HTERT RPE-1 (cell line): Measurements from ENCODE around the gene SPATA9.

Experiments
- in situ Hi-C: fragments of 300-500 bp; cut with MboI; formaldehyde crosslinking; loops from 4 replicates; pipeline ENCODE4 v1.14.3; 2020; ENCODE audit warnings: low sequenced_read_pairs

Gene SPATA9

GRCh38 chr5:95686651-95687050 lies 3.9 kb upstream of the SPATA9 start:
- in situ Hi-C loops: no loop called here

GRCh38 chr5:95684361-95684760 lies 1.6 kb upstream of the SPATA9 start:
- in situ Hi-C loops: no loop called here

DNA sequence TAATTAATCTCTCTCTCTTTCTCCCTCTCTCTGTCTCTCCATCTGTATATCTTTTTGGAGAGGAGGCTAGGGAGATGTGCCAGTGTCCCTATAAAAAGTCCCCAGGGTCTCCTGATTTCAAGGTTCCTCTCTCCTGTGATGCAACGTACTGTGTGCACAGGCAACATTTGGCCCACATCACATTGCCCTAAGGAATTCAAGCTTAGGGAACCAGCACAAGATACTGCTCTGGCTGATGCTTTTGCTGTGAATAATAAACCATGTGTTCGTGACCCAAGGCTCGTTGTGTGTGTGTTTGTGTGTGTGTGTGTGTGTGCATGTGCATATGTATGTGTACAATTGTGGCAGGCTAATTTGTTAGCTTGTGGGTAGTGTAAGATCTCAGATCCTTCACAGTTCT lies 9.7 kb downstream of the SPATA9 start:
- in situ Hi-C loops: no loop called here

- in situ Hi-C loops: no loop called here
Measured at GRCh38 chr5:95672641-95673040, 10.2 kb downstream of the SPATA9 start.

DNA sequence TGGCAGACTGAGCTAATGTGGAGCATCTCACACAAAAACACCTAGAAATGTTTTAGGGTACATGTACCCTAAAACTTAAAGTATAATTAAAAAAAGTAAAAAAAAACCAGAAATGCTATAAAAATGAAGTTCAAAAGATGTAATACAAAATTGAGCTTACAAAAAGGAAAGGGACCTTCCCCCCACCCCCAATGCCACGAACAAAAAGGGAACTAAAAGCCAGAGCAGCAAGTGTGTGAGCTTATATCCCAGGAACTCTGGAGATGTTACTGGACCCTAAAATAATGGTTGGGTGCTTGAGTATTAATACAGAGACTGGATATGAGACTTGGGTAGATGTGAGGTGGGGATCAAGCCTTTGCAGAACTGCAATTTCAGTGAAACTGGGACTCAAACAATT lies 11.0 kb downstream of the SPATA9 start:
- in situ Hi-C loops: no loop called here

DNA sequence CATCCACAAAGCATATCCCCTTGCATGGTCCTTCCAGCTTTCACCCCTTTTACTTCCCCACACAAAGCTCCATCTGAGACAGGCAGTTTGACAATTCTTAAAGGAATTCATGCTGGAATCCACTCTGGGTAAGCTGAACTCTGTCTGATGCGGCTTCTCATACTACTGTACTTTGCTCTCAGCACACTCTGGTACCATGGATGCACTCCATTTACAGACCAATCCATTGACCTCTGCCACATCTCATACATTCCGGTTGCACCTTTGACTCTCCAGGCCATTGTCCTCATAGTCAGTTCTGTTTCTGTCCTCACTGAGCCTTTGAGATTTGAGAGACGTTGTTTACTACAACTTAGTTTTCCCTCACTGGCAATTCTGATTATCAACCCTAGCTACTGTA lies 12.2 kb downstream of the SPATA9 start:
- in situ Hi-C loops: no loop called here

GRCh38 chr5:95669985-95670384 lies 12.8 kb downstream of the SPATA9 start:
- in situ Hi-C loops: no loop called here

DNA sequence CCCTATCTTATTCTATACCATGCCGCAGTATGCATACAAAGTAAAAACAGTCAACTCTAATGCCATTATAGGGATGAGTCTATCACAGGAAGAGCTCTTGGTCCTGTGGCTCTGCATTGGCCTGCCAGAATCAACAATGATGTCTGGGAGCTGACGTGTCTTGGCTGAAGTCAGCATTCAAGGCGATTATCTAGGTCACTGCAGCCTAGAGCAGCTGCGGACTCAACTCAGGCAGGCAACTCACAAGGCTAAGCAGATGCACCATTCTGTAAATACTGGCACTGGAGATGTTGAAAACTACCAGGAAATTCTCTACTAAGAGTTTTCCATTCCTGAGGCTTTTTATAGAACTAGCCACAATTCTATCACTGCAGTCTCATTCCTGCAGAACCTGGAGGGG lies 13.3 kb downstream of the SPATA9 start:
- in situ Hi-C loops: no loop called here

DNA sequence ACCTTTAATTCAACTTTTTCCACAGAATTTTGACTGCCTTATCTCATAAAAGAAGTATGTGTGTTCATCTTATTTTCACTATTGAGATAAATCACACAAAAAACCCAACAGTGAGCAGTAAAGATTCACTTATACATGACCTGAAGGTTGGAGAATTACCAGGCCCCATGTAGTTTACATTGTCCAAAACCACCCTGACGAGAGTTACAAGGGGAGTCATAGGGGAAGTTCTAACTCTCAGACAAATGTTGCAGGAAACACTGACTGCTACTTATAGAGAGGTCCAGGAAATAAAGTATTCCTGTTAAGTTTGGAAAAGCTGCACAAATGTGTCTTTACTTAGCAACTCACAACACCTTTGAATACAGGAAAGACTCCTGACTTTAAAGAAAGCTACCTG lies 14.1 kb downstream of the SPATA9 start:
- in situ Hi-C loops: no loop called here

GRCh38 chr5:95668216-95668615 lies 14.6 kb downstream of the SPATA9 start:
- in situ Hi-C loops: no loop called here

DNA sequence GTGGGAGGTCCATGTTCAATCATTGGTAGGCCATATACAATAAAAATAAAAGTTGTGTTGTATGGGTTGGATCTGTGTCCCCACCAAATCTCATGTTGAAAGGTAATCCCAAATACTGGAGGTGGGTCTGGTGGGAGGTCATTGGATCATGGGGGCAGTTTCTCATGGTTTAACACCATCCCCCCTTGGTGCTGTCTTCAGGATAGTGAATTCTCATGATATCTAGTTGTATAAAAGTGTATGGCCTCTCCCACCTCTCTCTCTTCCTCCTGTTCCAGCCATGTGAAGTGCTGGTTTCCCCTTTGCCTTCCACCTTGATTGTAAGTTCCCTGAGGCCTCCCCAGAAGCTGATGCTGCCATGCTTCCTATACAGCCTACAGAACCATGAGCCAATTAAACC lies 15.1 kb downstream of the SPATA9 start:
- in situ Hi-C loops: no loop called here

GRCh38 chr5:95667061-95667618 lies 15.7 kb downstream of the SPATA9 start:
- in situ Hi-C loops: no loop called here

GRCh38 chr5:95664204-95664786 lies 18.5 kb downstream of the SPATA9 start:
- in situ Hi-C loops: no loop called here

- in situ Hi-C loops: no loop called here
Measured at GRCh38 chr5:95662946-95663345, 19.8 kb downstream of the SPATA9 start.

DNA sequence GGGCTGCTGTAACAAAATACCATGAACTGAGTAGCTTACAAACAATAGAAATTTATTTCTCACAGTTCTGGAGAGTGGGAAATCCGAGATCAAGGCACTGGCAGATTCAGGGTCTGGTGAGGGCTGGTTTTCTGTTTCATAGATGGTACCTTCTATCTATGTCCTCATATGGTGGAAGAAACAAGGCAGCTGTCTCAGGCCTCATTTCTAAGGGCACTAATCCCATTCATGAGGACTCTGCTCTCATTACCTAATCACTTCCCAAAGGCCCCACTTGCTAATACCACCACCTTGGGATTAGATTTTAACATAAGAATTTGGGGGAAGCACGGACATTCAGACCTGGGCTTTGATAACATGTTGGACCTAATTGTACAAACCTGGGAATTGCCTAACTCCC lies 22.7 kb downstream of the SPATA9 start:
- in situ Hi-C loops: no loop called here

DNA sequence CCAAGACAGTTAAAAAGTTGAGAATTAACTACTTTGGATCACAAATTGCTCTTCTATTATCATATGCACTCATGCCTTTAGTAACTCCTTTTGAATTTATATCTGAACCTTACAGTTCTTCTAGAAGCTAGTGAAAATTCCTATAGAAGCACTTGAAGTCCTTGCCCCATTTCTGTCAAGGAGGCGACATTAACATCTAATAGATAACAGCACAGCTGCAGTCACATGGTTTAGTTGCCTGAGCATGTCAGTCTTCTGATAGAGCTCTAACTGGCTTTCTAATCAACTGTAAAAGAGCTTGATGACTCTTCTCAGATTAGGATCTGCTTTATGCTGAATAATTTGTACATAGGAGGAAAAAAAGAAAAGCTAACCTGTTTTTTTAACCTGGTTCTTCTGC lies 27.2 kb downstream of the SPATA9 start:
- in situ Hi-C loops: no loop called here

DNA sequence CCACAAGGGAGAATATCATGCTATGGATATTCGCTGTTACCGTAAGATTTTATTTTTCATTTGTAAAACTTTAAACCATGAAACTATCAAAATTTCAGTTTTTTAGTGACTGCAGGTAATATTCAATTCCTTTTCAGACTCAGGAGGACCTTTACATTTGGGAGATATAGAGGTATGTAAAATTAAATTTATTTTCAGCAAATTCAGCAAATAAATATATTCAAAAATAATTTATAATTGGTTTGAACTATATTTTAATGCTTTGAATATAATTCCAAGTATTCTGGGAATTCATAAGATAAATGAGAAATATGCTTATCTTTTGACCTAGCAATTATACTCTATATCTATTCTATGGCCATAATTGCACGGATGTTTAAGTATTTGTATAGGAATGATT lies 28.6 kb downstream of the SPATA9 start:
- in situ Hi-C loops: no loop called here

- in situ Hi-C loops: no loop called here
Measured at GRCh38 chr5:95652849-95653248, 29.9 kb downstream of the SPATA9 start.

DNA sequence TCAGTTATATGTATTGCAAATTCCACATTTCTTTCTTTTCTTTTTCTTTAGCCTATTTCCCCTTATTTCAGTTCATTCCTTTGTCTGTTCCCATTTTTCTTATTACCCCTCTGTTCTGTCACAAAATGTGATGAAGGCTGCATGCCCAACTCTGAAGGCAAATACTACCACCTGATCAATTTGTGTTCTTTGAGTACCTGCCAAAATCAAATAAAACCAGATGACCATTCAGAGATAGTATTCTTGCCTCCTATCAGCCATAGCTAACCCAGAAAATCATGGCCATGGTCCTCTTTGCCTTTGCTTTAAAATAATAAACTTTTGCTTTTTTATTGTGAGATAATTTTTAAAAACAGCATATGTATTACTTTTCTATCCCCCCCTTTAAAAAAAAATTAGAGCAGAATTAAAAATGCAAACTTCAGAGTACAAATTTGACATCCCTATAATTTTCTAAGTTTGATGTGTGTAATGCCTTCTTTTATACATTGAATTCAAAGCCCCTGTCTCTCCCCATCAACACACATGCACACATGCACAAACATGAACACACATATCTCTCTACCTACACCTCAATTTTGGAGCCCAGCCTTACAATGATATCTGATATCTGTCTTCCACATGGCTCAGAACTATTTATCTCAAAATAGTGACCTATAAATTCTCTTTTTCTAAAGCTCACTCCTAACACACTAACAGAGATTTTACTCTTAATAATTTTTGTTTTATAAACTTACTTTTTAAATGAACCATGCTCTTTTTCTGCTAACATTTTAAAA lies 32.8 kb downstream of the SPATA9 start:
- in situ Hi-C loops: no loop called here

DNA sequence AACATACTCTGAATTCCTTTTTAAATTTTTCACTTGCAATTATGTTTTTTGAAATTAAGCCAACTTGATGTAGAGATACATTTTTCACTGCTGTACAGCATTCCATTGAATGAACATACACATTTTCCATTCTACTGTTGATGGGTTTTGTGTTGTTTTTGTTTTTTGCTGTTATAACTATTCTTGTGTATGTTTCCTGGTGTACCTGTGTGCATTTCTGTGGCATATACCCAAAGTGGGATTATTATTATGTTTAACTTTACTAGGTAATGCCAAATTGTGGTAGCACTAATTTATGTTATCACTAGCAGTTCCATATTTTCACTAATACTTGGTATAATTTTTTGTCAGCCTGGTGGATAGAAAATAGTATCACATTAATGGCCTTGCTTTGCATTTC lies 33.5 kb downstream of the SPATA9 start:
- in situ Hi-C loops: no loop called here

DNA sequence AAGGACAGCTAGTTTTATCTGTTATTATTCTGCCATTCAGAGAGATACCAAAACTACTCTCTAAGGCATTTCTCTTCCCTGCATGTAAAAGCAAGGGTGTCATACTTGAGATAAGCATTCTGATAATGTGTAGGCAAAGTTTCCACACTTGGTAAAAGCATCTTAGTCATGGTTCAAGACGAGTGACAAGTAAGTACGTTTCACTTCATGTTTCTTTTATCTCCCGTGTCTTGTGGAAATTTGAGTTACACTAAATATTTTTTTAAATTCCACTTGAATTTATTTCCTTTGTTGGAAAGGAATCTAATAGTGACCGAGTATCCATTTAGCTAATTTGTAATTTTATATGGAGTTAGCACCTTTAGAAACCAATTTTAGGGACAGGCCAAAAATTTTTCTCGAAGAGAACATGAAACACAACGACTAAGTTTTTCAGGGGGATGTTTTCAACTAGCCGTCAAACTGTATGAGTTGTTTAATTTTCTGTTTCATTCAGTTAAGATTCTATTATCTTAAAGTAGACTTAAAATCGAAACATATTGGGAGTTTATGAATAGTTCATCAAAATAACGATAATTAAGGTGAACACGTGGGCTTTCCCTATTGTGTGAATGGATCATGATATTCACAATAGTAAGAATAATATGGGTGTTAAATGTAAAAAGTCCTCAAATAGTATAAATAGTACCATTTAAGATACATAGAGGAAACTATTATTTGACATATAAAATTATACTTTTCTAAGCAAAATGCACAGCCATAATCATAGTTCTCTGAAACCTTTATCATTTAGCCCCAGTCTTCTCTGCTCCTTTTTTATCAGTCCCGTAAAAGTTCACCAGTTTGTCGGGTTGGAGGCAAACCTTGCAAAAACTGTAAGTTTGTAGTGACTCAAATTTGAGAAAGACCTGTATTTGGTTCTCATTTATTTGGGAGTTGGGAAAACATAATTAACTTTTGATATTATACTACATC lies 34.6 kb downstream of the SPATA9 start:
- in situ Hi-C loops: no loop called here
